HepG2 (cell line): ENCODE measurements around the gene BCL2A1. TPM values are rescaled to one million over a fixed set of nuclear protein-coding genes. Genes with fewer than 3 reads are reported as not detected.

Experiments
- AGO1 ChIP-seq: fragments of 200-400 bp; formaldehyde crosslinking; IDR thresholded peaks from 2 replicates; pipeline ENCODE4 v1.6.1; 2017; ENCODE audit warnings: mild to moderate bottlenecking, low read depth, low read length, moderate library complexity; ENCODE audit not compliant: poor library complexity, severe bottlenecking
- ELF1 ChIP-seq: sonication (generic); formaldehyde crosslinking; IDR thresholded peaks from 2 replicates; pipeline ENCODE4 v1.4.0; 2020; ENCODE audit warnings: missing genetic modification reagents
- HIC2 ChIP-seq: sonication (generic); formaldehyde crosslinking; IDR thresholded peaks from 2 replicates; pipeline ENCODE4 v1.9.0; 2022; ENCODE audit warnings: low read depth, missing genetic modification reagents
- KDM5A ChIP-seq: fragments of 200-600 bp; sonication (generic); IDR thresholded peaks from 2 replicates; pipeline ENCODE4 v1.7.0; 2018; ENCODE audit warnings: antibody characterized with exemption, mild to moderate bottlenecking, low read length, borderline replicate concordance
- KLF15 ChIP-seq: sonication (generic); formaldehyde crosslinking; IDR thresholded peaks from 2 replicates; pipeline ENCODE4 v1.8.1; 2023; ENCODE audit warnings: borderline replicate concordance, mild to moderate bottlenecking, inconsistent platforms, missing genetic modification reagents, mixed read lengths
- LBX2 ChIP-seq: sonication (generic); formaldehyde crosslinking; IDR thresholded peaks from 2 replicates; pipeline ENCODE4 v1.5.0; 2020; ENCODE audit warnings: missing genetic modification reagents, mild to moderate bottlenecking, borderline replicate concordance
- MATR3 ChIP-seq: sonication (generic); formaldehyde crosslinking; IDR thresholded peaks from 2 replicates; pipeline ENCODE4 v1.4.0; 2020; ENCODE audit warnings: missing genetic modification reagents
- MEIS2 ChIP-seq: sonication (generic); formaldehyde crosslinking; IDR thresholded peaks from 2 replicates; pipeline ENCODE4 v1.9.0; 2021; ENCODE audit warnings: mild to moderate bottlenecking, missing genetic modification reagents
- PRDM10 ChIP-seq: sonication (generic); formaldehyde crosslinking; IDR thresholded peaks from 2 replicates; pipeline ENCODE4 v1.4.0; 2020; ENCODE audit warnings: low read depth, missing genetic modification reagents
- SP5 ChIP-seq: IDR thresholded peaks from 2 replicates; pipeline ENCODE4 v1.6.1; 2016; ENCODE audit warnings: low read depth, borderline replicate concordance
- THAP9 ChIP-seq: sonication (generic); formaldehyde crosslinking; IDR thresholded peaks from 2 replicates; pipeline ENCODE4; 2020; ENCODE audit warnings: missing genetic modification reagents, mild to moderate bottlenecking, borderline replicate concordance
- ZNF549 ChIP-seq: sonication (generic); formaldehyde crosslinking; IDR thresholded peaks from 2 replicates; pipeline ENCODE4 v1.5.0; 2020; ENCODE audit warnings: missing genetic modification reagents
- ZNF570 ChIP-seq: sonication (generic); formaldehyde crosslinking; IDR thresholded peaks from 2 replicates; pipeline ENCODE4 v1.4.0; 2020; ENCODE audit warnings: mild to moderate bottlenecking, missing genetic modification reagents, borderline replicate concordance
- ZNF710 ChIP-seq: sonication (generic); formaldehyde crosslinking; IDR thresholded peaks from 2 replicates; pipeline ENCODE4 v1.5.0; 2020; ENCODE audit warnings: mild to moderate bottlenecking, missing genetic modification reagents, borderline replicate concordance
- ZNF768 ChIP-seq: sonication (generic); formaldehyde crosslinking; IDR thresholded peaks from 2 replicates; pipeline ENCODE4 v1.4.0; 2020; ENCODE audit warnings: missing genetic modification reagents
- ZNF800 ChIP-seq: sonication (generic); formaldehyde crosslinking; IDR thresholded peaks from 2 replicates; pipeline ENCODE4 v1.4.0; 2020; ENCODE audit warnings: missing genetic modification reagents
- polyA plus RNA-seq, 8 experiments: library from polyadenylated mRNA; depleted of rRNA in 3 of 8; stranded (reverse) in 7 of 8; unstranded in 1 of 8; fragments of >200 nt; fragmentation: Illumina TruSeq in 4 of 8; extraction: Trizol in 4 of 8; gene quantifications; 2 replicates each; pipeline versions ENCODE4 v1.2.1 to v1.2.3, GENCODE V29; 2011 to 2016; ENCODE audit warnings: low read depth in 4 of 8, missing spikeins in 1 of 8, mixed read lengths in 1 of 8; ENCODE audit not compliant: insufficient read depth in 1 of 8
- total RNA-seq, 5 experiments: library from RNA; depleted of rRNA; stranded (reverse); fragments of >200 nt; fragmentation: Illumina TruSeq; extraction: Trizol; gene quantifications; 2 replicates each; pipeline ENCODE4 v1.2.3, GENCODE V29; 2016; ENCODE audit warnings: low read depth in 1 of 5

The BCL2A1 gene
- total and polyA plus RNA-seq, 2 of the 13 experiments (the other 11 are each of a cell fraction or from before 2014, with no cell fraction given) = 0.08 to 0.31 TPM

GRCh38 chr15:79923079-79923514 is 47.9 kb downstream of the BCL2A1 start (continued):
- TF ChIP-seq THAP9 (CRISPR knock-in tag) (no peak), PRDM10 (no peak), MEIS2 (peak; percentile 15; the same call in 1 of the 2 replicates), ELF1 (no peak), ZNF768 (CRISPR knock-in tag) (peak; percentile 9; the same call in 1 of the 2 replicates), SP5 (CRISPR knock-in tag) (no peak; the same call in 1 of the 2 replicates), ZNF570 (CRISPR knock-in tag) (no peak), AGO1 (peak; percentile 58), ZNF549 (CRISPR knock-in tag) (no peak), ZNF800 (0 out of 2 replicates have a peak, but pooled peaks have one; percentile 40), MATR3 (no peak), KDM5A (peak; percentile 81), LBX2 (CRISPR knock-in tag) (no peak), KLF15 (no peak), ZNF710 (no peak), HIC2 (CRISPR knock-in tag) (no peak)
